ENCODE measurements around the gene TXNRD3.
"Not testable (repeated sequence)": the region's sequence is repeated elsewhere in the genome, so short reads cannot be mapped to it uniquely, and the experiment has no call there.

The TXNRD3 gene

DNA sequence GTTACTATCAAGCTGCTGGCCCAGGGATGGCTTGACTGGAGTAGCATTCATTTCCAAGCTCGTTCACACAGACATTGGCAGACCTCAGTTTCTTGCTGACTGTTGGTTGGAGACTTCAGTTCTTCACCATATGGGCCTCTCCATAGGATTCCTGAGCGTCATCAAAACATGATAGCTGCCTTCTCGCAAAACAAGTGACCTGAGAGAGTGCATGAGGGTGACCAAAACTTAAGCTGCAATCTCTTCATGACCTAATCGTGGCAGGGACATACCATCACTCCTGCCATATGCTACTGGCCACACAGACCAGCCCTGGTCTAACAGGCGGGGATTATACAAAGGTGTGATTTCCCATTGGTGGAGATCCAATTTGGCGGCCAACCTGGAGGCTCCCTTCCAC, 50.2 kb downstream of the TXNRD3 start:
- DNase-seq (ENCODE audit: low read depth in 2 of 2, low spot score in 1 of 2) = no peak

DNA sequence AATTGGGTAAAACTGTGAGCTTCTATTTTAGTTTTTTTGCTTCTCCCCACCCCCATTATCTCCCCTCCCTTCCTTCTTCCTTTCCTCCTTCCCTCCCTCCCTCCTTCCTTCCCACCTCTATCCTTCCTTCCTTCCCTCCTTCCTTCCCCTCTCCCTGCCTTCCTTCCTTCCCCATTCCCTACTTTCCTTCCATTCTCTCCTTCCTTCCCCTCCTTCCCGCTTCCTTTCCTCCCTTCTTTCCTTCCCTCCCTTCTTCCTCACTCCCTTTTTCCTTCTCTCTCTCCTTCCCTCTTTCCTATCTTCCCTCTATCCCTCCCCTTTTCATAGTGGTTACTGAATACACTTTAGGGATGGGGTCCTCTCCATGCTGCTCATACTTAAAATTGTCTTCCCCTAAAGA, 55.8 kb downstream of the TXNRD3 start:
- DNase-seq (ENCODE audit: low read depth in 2 of 2, low spot score in 1 of 2) = no peak

- not testable (repeated sequence) for DNase-seq (ENCODE audit: low read depth in 2 of 2, low spot score in 1 of 2)
Observed at GRCh38 chr3:126595479-126595878, 59.4 kb downstream of the TXNRD3 start.

DNA sequence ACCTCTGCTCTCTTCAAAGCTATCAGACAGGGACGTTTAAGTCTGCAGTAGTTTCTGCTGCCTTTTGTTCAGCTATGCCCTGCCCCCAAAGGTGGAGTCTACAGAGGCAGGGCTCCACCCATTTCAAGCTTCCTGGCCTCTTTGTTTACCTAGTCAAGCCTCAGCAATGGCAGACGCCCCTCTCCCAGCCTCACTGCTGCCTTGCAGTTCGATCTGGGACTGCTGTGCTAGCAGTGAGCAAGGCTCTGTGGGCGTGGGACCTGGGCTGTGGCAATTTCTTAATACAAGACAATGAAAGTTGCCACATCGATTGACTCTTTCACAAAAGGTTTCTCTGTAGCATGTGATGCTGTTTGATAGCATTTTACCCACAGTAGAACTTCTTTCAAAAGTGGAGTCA, 63.4 kb downstream of the TXNRD3 start:
- DNase-seq (ENCODE audit: low read depth in 2 of 2, low spot score in 1 of 2) = not testable (repeated sequence)

DNA sequence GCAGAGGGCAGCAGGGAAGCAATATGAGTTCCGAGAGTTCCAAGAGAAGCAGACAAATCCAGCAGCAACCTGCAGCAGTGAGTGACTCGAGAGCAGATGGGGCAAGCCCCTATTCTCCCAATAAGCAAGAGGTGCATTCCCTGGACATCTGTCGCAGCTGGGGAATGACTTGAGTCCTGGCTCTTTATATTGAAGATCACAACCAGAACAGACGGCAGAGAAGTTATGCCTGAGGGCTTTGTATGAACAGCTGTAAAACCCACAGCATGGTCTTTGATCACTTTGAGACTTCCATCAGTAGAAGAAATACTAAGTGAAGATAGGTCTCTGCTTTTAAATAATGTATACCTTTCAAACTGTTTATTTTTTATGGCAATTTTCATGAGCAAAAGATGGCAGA, 72.6 kb downstream of the TXNRD3 start:
- no peak for DNase-seq (ENCODE audit: low read depth in 2 of 2, low spot score in 1 of 2)

DNA sequence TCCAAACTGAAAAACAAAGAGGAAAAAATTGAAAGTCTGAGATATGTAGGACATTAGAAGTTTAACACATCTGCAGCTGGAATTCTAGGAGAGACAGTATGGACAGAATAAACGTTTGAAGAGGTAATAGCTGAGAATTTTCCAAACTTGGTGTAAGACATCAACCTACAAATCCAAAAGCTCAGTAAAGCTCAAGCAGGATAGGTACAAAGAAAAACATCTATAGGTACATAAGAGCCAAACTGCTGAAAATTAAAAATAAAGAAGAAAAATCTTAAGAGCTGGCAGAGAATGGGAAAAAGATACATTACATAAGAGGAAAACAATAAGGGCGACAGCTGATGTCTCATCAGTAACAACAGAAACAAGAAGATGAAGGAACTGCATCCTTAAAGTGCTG, 73.4 kb downstream of the TXNRD3 start:
- DNase-seq (ENCODE audit: low read depth in 2 of 2, low spot score in 1 of 2) = no peak

GRCh38 chr3:126580746-126581145, 74.2 kb downstream of the TXNRD3 start:
- DNase-seq (ENCODE audit: low read depth in 2 of 2, low spot score in 1 of 2) = no peak

- DNase-seq (ENCODE audit: low read depth in 2 of 2, low spot score in 1 of 2) = no peak
Observed at GRCh38 chr3:126578702-126579101, 76.2 kb downstream of the TXNRD3 start.

- no peak for DNase-seq (ENCODE audit: low read depth in 2 of 2, low spot score in 1 of 2)
Observed at GRCh38 chr3:126577261-126577660, 77.7 kb downstream of the TXNRD3 start.

GRCh38 chr3:126573492-126574117, 81.3 kb downstream of the TXNRD3 start:
- no peak for DNase-seq (ENCODE audit: low read depth in 2 of 2, low spot score in 1 of 2)

DNA sequence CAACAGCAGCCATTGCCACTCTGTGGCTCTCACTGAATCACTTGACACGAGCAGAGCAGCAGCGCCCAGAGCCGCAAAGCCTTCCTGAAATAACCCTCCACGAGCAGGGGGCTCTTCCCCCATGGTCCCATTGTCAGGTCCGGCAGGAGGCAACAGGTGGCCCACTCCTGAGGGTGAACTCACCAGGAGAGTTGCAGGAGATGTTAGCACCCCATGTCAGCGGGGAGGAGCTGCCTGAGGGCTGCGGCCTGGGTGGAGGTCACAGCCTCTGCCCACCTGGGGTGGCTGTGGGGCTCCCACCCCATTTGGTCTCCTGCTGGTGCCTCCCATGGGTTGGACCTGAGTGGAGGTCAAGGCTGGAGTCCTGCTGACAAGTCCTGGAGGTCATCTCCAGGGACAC, 83.8 kb downstream of the TXNRD3 start:
- DNase-seq (ENCODE audit: low read depth in 2 of 2, low spot score in 1 of 2) = no peak

DNA sequence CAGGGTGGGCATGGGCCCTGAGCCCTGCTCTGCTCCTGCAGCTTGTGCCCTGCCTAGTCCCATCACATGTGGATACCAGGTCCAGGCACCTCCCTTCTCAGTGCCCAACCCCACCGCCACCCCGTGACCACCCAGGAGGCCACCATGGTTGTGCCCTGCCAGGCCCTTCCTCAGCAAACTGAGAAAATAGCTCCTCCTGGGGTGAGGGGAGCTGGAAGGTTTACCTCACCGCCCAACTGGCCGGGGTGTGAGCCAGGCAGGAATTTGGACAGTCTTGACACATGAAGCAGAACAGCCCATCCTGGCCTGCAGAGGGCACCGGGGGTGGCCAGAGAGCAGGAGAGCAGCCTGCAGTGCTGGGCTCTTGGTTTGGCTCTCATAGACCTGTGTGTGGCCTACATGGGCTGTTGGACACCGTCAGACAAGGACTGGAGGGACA, 84.8 kb downstream of the TXNRD3 start:
- no peak for DNase-seq (ENCODE audit: low read depth in 2 of 2, low spot score in 1 of 2)

- DNase-seq (ENCODE audit: low read depth in 2 of 2, low spot score in 1 of 2) = no peak
Observed at GRCh38 chr3:126569390-126569975, 85.4 kb downstream of the TXNRD3 start.

DNA sequence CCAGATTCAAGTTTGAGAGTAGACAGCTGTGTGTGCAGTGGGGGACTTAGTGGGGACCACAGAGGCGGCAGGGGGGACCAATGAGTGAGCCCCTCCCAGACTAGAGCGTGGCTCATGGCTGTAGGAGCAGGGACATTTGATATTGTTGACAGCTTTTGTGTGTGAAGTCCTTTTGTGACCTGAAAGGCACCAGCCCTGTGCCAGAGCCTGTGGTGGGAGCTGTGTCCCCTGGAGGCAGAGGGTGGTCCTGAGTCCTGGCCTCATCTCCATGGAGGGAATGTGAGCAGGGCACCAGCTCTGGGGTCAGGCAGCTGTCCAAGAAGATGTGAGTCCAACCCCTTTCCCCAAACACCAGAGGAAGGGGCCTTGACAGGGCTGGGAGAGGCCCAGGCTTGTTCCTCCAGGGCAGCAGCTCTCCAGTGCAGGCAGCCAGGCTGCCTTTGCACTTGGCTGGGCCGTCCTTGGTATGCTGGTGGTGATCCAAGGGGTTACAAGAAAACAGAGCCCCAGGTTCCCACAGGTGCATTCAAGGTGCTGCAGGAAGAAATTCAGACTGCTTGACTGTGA, 86.1 kb downstream of the TXNRD3 start:
- no peak for DNase-seq (ENCODE audit: low read depth in 2 of 2, low spot score in 1 of 2)

- no peak for DNase-seq (ENCODE audit: low read depth in 2 of 2, low spot score in 1 of 2)
Observed at GRCh38 chr3:126567696-126568438, 87.1 kb downstream of the TXNRD3 start.

- DNase-seq (ENCODE audit: low read depth in 2 of 2, low spot score in 1 of 2) = no peak
Observed at GRCh38 chr3:126562737-126563276, 92.1 kb downstream of the TXNRD3 start.

DNA sequence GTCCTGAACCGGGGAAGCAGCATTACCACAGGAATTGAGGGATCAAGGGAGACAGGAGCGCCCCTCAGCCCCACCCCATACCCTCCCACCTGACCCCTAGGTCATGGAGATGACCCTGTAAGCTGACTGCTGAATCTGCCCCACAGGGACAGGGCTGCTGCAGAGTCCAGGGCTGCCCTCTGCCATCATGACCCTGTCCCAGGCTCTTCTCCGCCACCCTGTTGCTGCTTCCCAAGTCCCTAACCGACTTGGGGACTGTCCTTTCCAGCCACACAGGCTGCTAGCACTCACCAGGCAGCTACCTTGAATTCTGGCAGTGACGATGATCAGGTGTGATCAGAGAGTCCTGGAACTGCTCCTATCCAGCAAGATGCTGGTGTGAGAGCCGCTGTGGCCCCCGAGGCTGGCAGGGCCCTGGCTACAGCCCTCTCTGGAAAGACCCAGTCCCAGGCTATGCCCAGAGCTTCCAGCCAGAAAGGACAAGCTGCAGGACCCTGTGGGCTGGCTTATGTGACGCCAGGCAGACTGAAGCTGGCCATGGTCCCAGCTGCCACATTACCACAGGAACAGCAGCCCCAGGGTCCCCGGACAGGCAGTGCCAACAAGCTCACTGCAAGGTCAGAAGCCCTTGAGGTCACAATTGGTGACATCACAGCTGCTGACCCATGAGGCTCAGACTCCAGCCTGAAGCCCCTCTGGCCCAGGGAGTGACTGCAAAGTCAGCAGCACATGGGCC, 96.4 kb downstream of the TXNRD3 start, which contains the start of gene C3orf22:
C3orf22 (minus strand) TSS at position 597 of the 736 bp plus-strand sequence. CDS start 5,542 bp downstream, outside the sequence.
- no peak for DNase-seq (ENCODE audit: low read depth in 2 of 2, low spot score in 1 of 2)

DNA sequence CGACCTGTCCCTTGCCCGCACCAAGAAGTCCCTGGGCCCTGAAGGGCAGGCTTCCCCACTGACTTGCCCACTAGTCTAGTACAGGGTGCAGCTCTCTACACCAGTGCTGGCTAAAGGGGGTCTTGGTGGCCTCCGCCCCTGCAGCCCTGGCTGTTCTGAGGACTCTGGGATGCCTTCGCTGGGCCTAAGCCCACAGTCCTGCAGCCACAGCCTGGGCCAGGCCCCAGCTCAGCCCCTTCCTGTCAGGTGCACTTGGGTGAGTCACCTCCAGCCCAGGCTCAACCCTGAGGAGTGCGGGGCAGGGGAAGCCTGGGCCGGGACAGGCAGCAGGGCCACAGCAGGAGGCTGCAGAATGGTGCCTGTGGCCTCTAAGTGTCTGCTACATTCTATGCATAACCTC, 97.2 kb downstream of the TXNRD3 start:
- DNase-seq (ENCODE audit: low read depth in 2 of 2, low spot score in 1 of 2) = no peak

DNA sequence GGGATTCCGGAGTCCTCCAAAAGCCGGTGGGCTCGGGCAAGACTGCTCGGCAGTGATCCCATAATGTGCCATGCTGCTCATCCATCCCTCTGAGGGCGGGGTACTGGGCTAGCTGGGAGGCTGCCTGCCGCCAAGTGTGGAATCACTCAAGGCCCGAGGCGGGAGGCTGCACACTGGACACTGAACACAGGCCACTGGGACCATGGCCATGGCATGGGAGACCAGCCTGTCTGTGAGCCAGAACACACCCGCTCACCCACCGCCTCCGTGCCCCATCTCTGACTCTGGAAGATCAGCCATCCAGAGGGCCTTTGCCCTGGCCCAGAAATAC, 97.5 kb downstream of the TXNRD3 start:
- no peak for DNase-seq (ENCODE audit: low read depth in 2 of 2, low spot score in 1 of 2)

All from stimulated activated CD8-positive, alpha-beta memory T cell treated with anti-CD3 and anti-CD28 coated beads, Interleukin-4, amount 100 ng/mL, for 4 hours (primary cell).